GM10266 (cell line): Measurements from ENCODE around the gene GALNS.

ENCODE experiments used
- DNase-seq: peaks from one replicate; pipeline ENCODE4 v3.0.0; 2012; ENCODE audit errors: extremely low spot score
- TF ChIP-seq, protein P1 (sequence below): IDR thresholded peaks from 2 replicates; pipeline ENCODE4 v1.5.1; 2012; ENCODE audit warnings: mild to moderate bottlenecking, low read depth; ENCODE audit not compliant: control insufficient read depth, insufficient read depth; ENCODE audit errors: missing control alignments

The GALNS gene

DNA sequence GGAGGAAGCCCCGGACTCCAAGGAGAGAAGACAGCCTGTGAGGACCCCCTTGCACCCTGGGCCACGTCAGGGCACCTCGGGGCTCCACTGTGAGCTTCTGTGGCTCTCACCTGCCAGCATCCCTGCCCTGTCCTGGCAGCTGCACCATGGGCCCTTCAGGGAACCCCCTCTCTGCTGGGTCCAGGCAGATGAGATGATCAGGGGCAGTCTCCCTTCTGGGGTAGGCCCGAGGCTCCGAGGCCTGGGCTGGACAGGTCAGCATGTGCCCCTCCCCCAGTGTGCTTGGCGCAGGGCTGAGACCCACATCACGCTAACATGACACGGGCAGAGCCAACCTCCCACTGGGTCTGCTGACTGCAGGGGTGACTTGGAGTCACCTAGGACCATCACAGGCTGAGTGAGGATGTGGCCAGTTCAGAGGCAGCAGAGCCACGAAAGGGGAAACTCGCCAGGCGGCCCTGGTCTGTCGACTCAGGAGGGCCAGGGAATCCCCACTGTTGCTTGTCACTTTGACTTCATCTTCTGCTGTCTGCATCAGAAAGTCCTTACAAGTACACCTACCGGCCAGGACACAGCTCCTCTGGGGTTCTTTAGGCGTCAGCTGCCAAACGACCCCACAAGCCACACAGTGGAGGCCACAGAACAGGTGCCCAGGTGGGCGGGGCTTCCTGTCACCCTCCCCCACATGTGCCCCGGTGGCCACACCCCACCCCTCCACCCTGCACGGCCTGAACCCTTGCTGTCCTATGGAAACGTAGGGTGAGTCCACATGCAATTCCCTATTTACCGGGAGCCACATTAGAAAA lies 2.2 kb downstream of the GALNS start:
- TF ChIP-seq, protein P1, sequence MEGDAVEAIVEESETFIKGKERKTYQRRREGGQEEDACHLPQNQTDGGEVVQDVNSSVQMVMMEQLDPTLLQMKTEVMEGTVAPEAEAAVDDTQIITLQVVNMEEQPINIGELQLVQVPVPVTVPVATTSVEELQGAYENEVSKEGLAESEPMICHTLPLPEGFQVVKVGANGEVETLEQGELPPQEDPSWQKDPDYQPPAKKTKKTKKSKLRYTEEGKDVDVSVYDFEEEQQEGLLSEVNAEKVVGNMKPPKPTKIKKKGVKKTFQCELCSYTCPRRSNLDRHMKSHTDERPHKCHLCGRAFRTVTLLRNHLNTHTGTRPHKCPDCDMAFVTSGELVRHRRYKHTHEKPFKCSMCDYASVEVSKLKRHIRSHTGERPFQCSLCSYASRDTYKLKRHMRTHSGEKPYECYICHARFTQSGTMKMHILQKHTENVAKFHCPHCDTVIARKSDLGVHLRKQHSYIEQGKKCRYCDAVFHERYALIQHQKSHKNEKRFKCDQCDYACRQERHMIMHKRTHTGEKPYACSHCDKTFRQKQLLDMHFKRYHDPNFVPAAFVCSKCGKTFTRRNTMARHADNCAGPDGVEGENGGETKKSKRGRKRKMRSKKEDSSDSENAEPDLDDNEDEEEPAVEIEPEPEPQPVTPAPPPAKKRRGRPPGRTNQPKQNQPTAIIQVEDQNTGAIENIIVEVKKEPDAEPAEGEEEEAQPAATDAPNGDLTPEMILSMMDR, result no peak
- DNase-seq, result peak; percentile 80

DNA sequence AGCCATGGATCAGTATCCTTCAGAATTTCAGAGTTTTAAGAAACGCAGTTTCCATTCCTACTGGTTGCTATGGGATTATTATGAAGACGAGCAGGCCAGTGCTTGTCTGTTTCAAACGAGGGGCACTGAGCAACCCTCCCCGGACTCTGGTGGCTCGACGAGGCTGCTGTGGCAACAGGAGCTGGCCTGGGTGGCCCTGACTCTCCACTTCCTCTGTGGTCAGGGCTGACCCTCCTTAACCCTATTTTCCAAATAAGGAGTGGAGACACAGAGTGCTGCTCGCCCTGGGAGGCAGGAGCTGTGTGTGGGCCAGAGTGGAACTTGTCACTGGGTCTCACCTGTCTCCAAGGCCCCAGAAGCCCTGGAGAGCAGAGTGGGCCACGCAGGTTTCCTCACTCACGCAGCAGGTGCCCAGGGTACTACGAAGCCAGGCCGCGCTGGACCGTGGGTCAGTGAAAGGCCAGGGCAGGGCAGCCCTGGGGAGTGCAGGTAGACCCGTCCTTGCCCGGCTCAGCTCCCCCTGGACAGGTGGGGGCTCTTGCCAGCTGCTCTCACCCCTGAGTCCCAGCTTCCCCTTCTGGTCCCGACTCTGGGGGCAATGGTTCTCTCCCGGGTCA lies 3.3 kb downstream of the GALNS start:
- DNase-seq, result no peak
- TF ChIP-seq, protein P1, result no peak

DNA sequence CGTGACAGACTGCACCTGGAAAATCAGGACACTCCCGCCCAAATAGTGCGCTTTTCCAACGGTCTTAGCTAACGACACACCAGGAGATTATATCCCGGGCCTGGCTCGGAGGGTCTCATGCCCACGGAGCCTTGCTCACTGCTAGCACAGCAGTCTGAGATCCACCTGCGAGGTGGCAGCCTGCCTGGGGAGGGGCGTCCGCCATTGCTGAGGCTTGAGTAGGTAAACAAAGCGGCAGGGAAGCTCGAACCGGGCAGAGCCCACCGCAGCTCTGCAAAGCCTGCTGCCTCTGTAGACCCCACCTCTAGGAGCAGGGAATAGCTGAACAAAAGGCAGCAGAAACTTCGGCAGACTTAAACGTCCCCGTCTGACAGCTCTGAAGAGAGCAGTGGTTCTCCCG lies 5.1 kb downstream of the GALNS start:
- DNase-seq, result no peak
- TF ChIP-seq, protein P1, result no peak

DNA sequence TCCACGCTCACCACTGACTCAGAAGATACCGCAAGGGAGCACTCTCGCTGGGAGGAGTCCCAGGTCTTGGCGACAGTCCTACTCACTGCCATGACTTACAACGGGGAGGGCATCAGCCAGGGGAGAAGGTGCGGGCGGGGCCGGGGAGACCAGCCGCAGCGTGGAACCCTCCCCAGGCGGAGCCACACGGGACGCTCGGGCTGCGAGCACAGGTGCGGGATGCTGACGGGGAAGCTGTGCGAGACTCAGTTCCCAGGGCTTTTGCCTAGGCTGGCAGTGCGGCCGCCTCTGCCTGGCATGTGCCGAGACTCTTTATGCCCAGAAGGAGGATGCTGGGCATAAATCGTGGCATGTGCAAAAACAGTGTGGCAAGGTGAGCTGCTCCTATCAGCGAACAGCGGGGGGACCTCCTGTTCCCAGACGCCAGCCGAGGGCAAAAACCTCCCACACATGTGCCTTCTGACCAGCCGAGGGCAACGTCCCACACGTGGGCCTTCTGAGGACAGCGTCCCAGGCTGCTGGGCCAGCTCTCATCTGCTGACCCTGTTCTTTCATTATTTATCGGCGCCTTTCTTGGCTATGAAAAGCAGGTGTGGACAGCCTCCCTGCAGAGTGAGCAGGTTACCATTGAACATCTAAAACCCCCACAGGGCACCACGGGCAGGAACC lies 6.1 kb downstream of the GALNS start:
- DNase-seq, result no peak
- TF ChIP-seq, protein P1, result no peak

DNA sequence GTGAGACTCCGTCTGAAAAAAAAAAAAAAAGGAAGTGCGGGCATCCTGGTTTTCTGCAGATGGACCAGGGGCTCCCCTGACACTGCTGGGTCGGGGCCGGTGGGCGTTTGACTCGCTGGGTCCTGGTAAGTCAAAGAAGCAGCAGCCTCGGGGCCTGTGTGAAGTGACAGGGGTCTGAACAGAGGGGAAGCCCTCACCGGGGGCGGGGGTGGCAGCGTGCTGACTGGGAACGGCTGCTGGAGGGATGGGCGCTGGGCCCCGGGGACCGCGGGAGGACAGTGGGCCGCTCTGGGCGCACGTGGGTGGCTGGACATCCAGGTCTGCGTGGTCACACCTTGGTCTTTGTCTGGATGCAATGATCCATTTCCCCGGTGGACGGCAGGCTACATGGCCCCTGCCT lies 8.2 kb downstream of the GALNS start:
- no peak for DNase-seq
- TF ChIP-seq, protein P1, result no peak

DNA sequence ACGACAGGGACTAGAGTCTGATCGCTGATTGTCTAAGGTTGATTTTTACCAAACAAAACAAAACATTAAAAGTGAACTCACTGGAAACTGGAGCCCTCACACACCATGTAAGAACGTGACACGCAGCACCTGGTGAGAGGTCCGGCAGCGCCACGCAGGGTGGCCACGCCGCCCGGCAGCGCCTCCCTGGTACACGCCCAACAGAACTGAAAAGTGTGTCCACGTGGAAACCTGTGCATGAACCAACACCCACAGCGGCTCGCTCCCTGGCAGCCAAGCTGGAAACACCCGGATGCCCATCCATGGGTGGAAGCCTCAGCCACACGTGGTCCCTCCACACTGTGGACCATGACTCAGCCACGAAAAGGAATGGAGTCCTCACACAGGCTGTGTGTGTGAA lies 9.1 kb downstream of the GALNS start:
- DNase-seq, result no peak

More for the DNA sequence above, 9.1 kb downstream of the GALNS start:
- TF ChIP-seq, protein P1, result no peak
